ENCODE results near the gene ATP11B.

Gene ATP11B

GRCh38 chr3:182965861-182966366, 172.6 kb downstream of the ATP11B start:
- no peak for ATAC-seq
- no peak overlapping the region for H3K4me3 Mint-ChIP-seq
- peaks cover 40% of the 10 kb centered on the region for H3K4me1 Mint-ChIP-seq
- peak overlapping the region; percentile 54 for H3K27ac Mint-ChIP-seq
- peaks cover 18% of the 10 kb centered on the region for H3K36me3 Mint-ChIP-seq
- H3K27me3 Mint-ChIP-seq, result no peaks in the 10 kb centered on the region
- H3K9me3 Mint-ChIP-seq, result no peaks in the 10 kb centered on the region

GRCh38 chr3:182967218-182968204, 174.2 kb downstream of the ATP11B start:
- Mint-ChIP-seq H3K4me3 (peak overlapping the region; percentile 16), H3K36me3 (peaks cover 9% of the 10 kb centered on the region), H3K9me3 (no peaks in the 10 kb centered on the region), H3K27me3 (no peaks in the 10 kb centered on the region), H3K4me1 (peaks cover 56% of the 10 kb centered on the region), H3K27ac (peak overlapping the region; percentile 54)
- ATAC-seq, result peak; percentile 62

GRCh38 chr3:182969277-182969676, 176.0 kb downstream of the ATP11B start:
- no peak for ATAC-seq
- Mint-ChIP-seq H3K27ac (peak overlapping the region; percentile 7), H3K4me3 (no peak overlapping the region), H3K27me3 (no peaks in the 10 kb centered on the region), H3K36me3 (peaks cover 6% of the 10 kb centered on the region), H3K9me3 (no peaks in the 10 kb centered on the region), H3K4me1 (peaks cover 58% of the 10 kb centered on the region)

GRCh38 chr3:182969853-182970252, 176.5 kb downstream of the ATP11B start:
- H3K27me3 Mint-ChIP-seq, result no peaks in the 10 kb centered on the region
- no peak overlapping the region for H3K4me3 Mint-ChIP-seq
- no peaks in the 10 kb centered on the region for H3K9me3 Mint-ChIP-seq
- H3K4me1 Mint-ChIP-seq, result peaks cover 58% of the 10 kb centered on the region
- H3K27ac Mint-ChIP-seq, result no peak overlapping the region
- peaks cover 6% of the 10 kb centered on the region for H3K36me3 Mint-ChIP-seq
- ATAC-seq, result no peak

GRCh38 chr3:182970811-182971418, 177.6 kb downstream of the ATP11B start:
- no peaks in the 10 kb centered on the region for H3K27me3 Mint-ChIP-seq
- H3K36me3 Mint-ChIP-seq, result peaks cover 6% of the 10 kb centered on the region
- H3K27ac Mint-ChIP-seq, result no peak overlapping the region
- H3K4me3 Mint-ChIP-seq, result no peak overlapping the region
- no peaks in the 10 kb centered on the region for H3K9me3 Mint-ChIP-seq
- peaks cover 61% of the 10 kb centered on the region for H3K4me1 Mint-ChIP-seq
- ATAC-seq, result no peak

All from stimulated activated memory B cell treated with anti-CD40 and anti-IgM and Interleukin-4, amounts not matched to agents 10 μg/mL and 1 μg/mL and 100 μg/mL, for 72 hours (primary cell).